HG03097 (cell line): ENCODE data around the gene RNF223.
A peak's percentile ranks its signal among the peaks of the same experiment; 100 is the strongest.

Experiments
- ATAC-seq: cut with Tn5 transposase; IDR thresholded peaks from one replicate; pipeline ENCODE4 v1.9.1; 2021; ENCODE audit not compliant: unreplicated experiment, low FRiP score

The RNF223 gene

GRCh38 chr1:1073743-1074587 is at the start of gene RNF223:
Gene RNF223, minus strand, starts transcription at chr1:1074306. Its CDS starts 1,740 bp downstream, at chr1:1072566.
- ATAC-seq = no peak

- no peak for ATAC-seq
Measured at GRCh38 chr1:1122981-1123480, 48.9 kb upstream of the RNF223 start.

DNA sequence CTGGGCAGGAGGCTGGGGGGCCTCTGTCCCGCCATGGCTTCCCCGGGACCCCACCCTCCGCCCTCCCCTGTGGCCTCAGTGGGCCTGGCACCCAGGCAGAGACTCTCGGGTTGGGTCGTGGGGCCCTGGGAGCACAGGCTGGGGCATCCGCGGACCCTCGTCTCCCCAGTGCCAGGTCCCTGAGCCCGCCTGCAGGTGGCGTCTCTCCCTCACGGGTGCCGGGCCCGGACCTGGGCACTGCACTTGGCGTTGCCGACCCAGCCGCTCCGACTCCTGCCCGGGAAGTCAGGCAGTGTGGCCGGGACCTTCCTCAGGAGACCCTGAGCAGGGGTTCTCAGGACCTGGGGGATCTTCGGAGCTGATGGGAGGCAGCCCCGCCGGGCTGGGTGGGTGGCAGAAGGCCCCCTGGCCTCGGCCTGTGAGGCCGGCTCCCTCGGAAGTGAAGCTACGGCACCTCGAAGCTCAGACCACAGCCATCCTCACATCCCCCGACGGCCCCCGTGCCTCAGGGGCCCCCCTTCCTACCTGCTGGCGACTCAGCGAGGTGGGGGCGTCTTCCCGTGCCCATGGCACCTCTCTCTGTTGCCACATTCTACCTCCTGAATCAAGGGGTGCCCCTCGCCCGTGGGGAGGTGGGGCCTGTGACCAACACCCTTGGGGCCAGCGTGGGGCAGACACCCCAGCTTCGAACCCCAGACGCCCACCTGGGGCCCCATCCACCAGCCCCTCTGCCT is 48.1 kb upstream of the RNF223 start:
- ATAC-seq = peak; percentile 46

- no peak for ATAC-seq
Measured at GRCh38 chr1:1121611-1122077, 47.5 kb upstream of the RNF223 start.

- ATAC-seq = no peak
Measured at GRCh38 chr1:1120866-1121591, 46.9 kb upstream of the RNF223 start.

GRCh38 chr1:1120096-1120495 is 46.0 kb upstream of the RNF223 start:
- no peak for ATAC-seq

GRCh38 chr1:1119272-1119890 is 45.3 kb upstream of the RNF223 start:
- ATAC-seq = no peak

DNA sequence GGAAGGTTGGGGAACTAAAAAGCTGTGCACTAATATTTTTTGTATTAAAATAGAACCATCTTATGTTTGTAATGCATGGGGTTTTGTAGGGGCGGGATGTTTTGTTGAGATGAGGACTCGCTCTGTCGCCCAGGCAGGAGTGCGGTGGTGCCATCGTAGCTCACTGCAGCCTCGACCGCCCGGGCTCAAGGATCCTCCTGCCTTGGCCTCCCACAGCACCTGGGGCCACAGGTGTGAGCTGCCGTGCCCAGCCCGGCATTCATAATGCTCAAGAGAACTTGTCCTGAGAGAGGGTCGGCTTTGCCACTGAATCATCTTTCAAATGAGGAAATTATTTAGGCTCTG is 44.7 kb upstream of the RNF223 start:
- no peak for ATAC-seq

GRCh38 chr1:1118011-1118875 is 44.1 kb upstream of the RNF223 start:
- no peak for ATAC-seq

GRCh38 chr1:1117469-1117831 is 43.3 kb upstream of the RNF223 start:
- no peak for ATAC-seq

DNA sequence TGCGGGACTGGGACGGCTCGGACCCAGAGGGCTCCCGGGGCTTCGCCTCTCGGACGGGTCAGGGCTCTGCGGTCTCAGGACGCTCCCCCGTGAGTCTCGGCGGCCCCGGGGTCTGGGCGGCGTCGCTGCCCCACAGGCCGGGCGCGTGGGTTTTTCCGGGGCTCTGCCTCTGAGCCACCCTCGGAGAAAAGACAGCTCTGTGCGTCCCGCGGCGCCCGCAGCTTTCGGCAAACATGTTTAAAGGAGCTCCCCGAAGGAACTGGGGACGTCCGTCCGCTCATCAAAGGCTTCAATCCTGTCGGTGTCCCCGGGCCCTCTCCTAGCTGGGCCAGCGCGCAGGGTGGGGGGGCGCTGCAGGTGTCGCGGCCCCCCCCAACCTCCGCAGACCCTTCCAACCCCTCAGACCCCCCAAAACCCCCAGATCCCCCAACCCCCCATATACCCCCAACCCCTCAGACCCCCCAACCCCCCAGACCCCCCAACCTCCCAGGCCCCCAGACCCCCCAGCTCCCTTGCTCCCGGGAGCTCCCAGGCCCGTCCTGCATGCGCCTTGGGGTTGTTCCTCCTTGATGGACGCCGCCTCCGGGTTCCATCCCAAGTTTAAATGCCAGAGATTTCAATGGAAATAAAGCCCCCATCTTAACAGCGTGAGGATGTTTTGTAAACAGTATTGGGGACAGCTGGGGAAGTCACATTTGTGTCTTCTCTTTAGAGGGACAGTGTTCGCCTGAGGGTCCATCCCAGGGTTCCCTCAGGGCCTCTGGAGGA is 42.8 kb upstream of the RNF223 start:
- ATAC-seq = no peak

- peak; percentile 90 for ATAC-seq
Measured at GRCh38 chr1:1115786-1116700, 41.9 kb upstream of the RNF223 start, which contains the start of gene C1orf159. Gene C1orf159, minus strand, starts transcription at chr1:1116089. Its CDS starts 24,546 bp downstream, at chr1:1091543.

GRCh38 chr1:1115136-1115785 is 41.2 kb upstream of the RNF223 start:
- ATAC-seq = no peak

DNA sequence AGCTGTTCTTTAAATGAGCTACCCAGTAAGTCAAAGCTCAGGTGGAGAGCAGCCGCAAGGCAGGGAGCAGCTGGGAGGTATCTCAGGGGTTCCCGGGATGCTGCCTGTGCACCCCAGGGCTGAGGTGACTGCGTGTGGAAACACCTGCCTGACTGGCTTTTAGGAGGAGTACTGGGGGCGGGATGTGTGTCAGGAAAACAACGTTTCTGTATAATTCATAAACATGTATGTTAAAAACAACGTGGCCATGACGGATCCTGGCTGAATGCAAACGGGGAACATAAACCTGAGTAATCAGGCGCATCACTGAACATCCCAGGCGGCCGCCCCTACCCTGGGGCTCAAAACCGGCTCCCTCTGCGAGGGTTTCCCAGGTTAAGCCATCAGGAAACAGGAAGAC is 40.3 kb upstream of the RNF223 start:
- no peak for ATAC-seq

GRCh38 chr1:1112237-1112985 is 38.3 kb upstream of the RNF223 start:
- no peak for ATAC-seq

- ATAC-seq = no peak
Measured at GRCh38 chr1:1111516-1112236, 37.6 kb upstream of the RNF223 start.
